HG02870 (cell line): Measurements from ENCODE around the gene TBC1D2.

Experiments
- ATAC-seq: cut with Tn5 transposase; IDR thresholded peaks from one replicate; pipeline ENCODE4 v1.9.1; 2021; ENCODE audit warnings: mild to moderate bottlenecking, moderate library complexity; ENCODE audit not compliant: unreplicated experiment

Gene TBC1D2

GRCh38 chr9:98192503-98193335, 62.7 kb downstream of the TBC1D2 start, which contains the start of gene CORO2A:
Gene CORO2A, minus strand, starts transcription at chr9:98192637. Its CDS starts 34,977 bp downstream, at chr9:98157660.
- peak; percentile 53 for ATAC-seq

DNA sequence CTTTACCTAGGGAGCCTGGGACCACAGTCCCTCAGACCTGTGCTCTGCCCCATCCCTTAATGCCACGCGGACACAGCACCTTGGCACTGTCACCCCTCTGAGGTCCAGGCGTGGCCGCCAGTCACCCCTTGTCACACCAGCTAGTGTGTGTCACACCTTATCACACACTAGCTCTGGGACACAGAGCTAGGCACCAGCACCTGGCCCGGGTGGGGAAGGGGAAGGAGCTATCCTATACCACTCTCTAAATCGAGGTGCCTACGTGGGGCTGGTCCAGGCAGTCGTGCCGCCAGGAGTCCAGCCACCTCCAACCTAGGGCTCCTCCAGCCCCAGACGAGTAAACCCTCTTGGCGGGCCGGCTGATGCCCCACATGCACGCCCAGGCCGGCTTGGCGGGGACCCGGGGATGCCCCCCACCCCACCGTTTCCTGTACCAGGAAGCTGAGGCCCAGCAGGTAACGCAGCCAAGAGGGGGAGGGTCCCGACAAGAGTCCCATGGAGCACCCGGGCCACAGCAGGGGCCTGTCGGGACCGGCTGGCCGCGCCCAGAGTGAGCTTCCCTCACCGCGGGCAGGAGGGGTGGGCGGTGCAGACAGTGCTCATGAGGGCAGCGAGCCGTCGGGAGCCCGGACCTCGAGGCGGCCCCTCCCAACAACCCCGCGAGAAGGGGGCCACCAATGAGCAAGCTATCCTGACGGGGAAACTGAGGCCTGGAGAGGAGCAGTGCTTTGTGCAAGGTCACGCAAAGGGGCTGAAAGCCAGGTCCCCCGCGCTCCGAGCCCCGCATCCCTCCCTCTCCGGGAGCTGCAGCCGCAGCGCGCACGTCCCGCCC, 63.6 kb downstream of the TBC1D2 start:
- ATAC-seq: no peak

DNA sequence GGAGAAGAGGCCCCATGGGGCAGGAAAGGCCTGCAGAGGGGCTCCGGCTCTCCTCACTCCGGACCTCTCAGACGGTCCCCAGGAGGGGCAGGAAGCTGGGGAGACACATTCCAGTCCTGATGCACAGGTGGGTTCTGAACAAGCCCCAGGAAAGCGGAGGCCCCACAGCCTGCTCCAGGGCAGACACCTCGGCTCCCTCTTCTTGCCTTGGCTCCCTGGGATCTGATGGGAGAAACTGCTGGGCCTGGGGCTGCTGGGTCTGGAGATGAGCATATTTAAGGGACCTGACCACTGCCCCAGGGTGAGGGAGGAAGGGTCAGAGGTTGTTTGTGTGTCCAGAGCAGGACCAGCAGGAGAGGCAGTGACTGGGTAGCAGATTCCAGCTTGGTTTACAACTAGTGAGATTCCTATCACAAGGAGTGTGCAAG, 64.3 kb downstream of the TBC1D2 start:
- no peak for ATAC-seq

DNA sequence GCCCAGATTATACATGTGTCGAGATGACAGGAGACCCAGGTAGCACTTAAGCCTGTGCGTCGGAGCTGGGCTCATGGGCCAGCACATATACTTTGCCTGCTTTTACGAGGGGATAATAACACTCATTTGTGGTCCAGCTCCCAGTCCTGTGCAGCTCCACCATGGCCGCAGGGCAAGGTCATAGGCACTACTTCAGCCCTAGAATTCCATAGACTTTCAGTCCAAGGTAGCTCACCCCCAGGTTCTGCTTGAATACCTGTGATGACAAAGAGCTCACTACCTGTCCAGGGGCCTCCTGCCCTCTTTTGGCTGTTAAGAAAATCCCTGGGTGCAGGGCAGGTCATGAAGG, 64.7 kb downstream of the TBC1D2 start:
- no peak for ATAC-seq

GRCh38 chr9:98189412-98189811, 66.0 kb downstream of the TBC1D2 start:
- no peak for ATAC-seq

GRCh38 chr9:98187926-98188325, 67.5 kb downstream of the TBC1D2 start:
- no peak for ATAC-seq

DNA sequence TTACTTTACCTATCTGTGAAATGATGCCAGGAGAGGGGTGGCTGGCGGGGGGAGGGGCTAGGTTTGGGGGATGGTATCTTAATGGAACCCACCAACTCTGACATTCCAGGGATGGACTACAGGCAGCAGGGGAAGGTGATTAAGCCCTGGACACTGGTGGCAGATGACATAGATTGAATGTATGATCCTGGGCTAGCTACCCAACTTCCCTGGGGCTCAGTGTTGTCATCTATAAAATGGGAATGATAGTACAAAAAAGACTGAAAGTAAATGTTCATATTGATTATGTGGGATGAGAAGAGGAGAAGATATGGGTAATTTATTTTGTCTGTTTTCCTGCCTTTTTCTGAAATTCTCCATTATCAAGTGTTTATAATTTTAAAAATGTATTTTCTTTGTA, 69.2 kb downstream of the TBC1D2 start:
- ATAC-seq: no peak

GRCh38 chr9:98185611-98186171, 69.8 kb downstream of the TBC1D2 start:
- no peak for ATAC-seq

GRCh38 chr9:98185021-98185567, 70.4 kb downstream of the TBC1D2 start:
- ATAC-seq: no peak

- ATAC-seq: no peak
Measured at GRCh38 chr9:98184326-98184725, 71.1 kb downstream of the TBC1D2 start.

GRCh38 chr9:98182889-98183599, 72.4 kb downstream of the TBC1D2 start:
- ATAC-seq: no peak

- ATAC-seq: no peak
Measured at GRCh38 chr9:98182069-98182820, 73.2 kb downstream of the TBC1D2 start.

- ATAC-seq: no peak
Measured at GRCh38 chr9:98181746-98182068, 73.7 kb downstream of the TBC1D2 start.

DNA sequence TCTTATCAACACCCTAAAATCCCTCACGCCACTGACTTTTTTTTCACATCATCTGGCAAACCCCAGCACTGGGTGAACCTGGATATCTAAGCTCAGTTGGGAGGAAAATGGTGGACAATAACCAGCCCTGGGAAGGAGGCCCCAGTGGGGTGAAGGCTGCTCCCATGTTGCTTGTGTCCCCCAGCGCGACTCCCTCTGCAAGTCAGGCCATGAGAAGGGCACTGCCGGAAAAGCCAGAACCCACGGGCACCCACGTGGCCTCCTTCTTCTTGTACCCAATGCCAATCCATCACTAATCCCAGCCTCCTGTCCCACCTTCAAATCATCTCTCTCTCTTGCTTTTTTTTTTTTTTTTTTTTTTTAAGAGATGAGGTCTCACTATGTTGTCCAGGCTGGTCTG, 74.5 kb downstream of the TBC1D2 start:
- ATAC-seq: no peak

GRCh38 chr9:98178874-98179850, 76.3 kb downstream of the TBC1D2 start:
- no peak for ATAC-seq

DNA sequence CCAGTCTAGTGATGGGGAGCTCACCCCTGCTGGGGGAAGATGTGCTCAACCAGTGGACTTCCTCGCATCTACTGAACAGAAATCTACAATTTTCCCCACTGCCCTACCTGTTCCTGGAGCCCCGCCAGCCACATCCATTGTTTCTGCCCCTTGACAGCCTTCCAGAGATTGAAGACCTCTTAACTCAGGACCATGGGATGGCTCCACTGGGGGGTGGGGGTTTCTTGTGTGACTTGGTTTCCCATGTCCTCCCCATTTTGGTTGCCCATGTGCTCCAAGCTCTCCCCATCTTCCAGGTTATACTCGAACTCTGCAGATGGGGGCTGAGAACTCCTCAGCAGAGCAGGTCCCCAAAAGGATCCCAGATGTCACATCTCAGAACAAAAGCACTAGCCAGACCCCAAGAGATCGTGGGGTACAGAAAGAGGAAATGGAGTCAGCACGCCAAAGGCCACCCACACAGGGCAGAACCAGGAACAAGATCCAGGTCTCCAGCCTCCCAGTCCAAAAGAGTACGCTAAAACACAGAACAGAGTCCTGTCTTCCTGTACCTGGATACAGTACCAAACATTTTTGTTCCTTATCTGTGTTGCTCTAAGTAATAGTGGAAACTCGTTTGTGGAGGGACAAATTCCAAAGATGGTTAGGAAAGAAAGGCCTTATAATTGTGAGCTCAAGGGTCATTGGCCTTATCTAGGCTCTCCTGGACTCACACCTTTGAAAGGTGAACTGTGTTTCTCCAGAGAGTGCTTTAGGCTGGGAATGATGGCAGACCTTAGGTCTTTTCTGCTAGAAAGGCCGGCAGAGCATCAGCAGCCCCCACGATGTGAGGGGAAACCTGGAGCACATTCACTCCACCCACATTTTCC, 78.8 kb downstream of the TBC1D2 start:
- ATAC-seq: no peak

- ATAC-seq: no peak
Measured at GRCh38 chr9:98175762-98176161, 79.7 kb downstream of the TBC1D2 start.

DNA sequence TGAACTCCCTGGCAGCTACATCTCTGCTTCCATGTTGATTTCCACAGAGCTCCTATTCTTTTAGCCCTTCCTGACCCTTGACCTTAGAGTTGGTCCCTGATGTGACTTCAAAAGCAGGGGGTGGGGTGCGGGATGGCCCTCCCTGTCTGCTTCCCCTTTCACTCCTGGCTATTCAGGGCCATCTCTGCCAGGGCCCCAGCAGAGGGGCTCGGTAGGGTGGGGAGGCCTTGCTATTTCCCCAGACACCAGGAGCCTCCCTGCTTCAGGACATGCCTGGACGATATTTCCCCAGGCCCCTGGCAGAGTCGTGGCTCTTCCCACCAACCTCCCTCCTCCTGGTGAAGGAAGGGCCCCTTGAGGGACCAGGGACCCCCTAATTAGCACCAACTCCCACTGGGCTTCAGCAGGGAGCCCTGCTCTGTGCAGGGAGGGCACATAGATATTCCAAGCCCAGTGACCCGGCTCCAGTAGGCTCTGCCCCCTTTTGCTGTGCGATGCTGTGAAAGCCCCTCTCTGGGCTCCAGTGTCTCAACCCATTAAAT, 80.3 kb downstream of the TBC1D2 start:
- ATAC-seq: no peak
